Measurements from ENCODE around the gene GOLGA1. TPM values are rescaled to one million over a fixed set of nuclear protein-coding genes. Genes with fewer than 3 reads are reported as not detected.
A peak's percentile ranks its signal among the peaks of the same experiment; 100 is the strongest.

GOLGA1 gene
- total RNA-seq, 1 donor from 2014 or later: 10.2 TPM

DNA sequence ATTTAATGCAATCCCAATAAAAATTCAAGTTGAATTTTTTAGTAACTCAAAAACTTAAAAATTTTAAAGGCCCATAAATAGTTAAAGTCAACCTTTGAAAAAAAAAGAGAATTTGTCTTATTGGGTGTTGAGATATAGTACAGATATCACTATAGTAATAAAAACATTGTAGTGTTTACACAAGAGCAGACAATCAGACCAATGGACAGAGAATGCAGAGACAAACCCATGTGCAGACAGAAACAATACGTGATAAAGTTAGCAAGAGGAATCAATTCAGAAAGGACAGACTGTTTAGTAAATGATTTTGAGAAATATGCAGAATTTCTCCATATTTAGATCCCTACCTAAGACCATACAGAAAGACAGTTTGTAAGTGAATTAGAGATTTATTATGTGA is 33.9 kb downstream of the GOLGA1 start:
- H3K4me2 ChIP-seq (ENCODE audit: low read length): no peak overlapping the region
- no peaks in the 10 kb centered on the region for H3K9me3 Mint-ChIP-seq (ENCODE audit: unreplicated experiment)
- no peak overlapping the region for H3K9ac ChIP-seq (ENCODE audit: low read length)
- H3K27me3 ChIP-seq (ENCODE audit: insufficient read depth, low read length): no peaks in the 10 kb centered on the region
- FAIRE-seq: no peak
- H3K9me3 ChIP-seq (ENCODE audit: insufficient read depth, low read depth, low read length): no peaks in the 10 kb centered on the region
- H3K4me1 Mint-ChIP-seq (ENCODE audit: low read depth, unreplicated experiment): no peaks in the 10 kb centered on the region
- peaks cover 11% of the 10 kb centered on the region for H3K36me3 ChIP-seq (ENCODE audit: insufficient read depth, low read length)
- H4K20me1 ChIP-seq (ENCODE audit: insufficient read depth, low read length): no peaks in the 10 kb centered on the region
- peaks cover 28% of the 10 kb centered on the region for H3K36me3 Mint-ChIP-seq (ENCODE audit: low read depth, unreplicated experiment)
- no peak overlapping the region for H3K4me3 Mint-ChIP-seq (ENCODE audit: unreplicated experiment)
- no peak overlapping the region for H3K27ac ChIP-seq (ENCODE audit: low read depth, low read length)
- H3K27ac Mint-ChIP-seq (ENCODE audit: unreplicated experiment): no peak overlapping the region
- no peak for TF ChIP-seq EZH2 (IDR thresholded peaks at IDR 0.05; ENCODE audit: insufficient read depth, low read length)
- TF ChIP-seq, protein P1, sequence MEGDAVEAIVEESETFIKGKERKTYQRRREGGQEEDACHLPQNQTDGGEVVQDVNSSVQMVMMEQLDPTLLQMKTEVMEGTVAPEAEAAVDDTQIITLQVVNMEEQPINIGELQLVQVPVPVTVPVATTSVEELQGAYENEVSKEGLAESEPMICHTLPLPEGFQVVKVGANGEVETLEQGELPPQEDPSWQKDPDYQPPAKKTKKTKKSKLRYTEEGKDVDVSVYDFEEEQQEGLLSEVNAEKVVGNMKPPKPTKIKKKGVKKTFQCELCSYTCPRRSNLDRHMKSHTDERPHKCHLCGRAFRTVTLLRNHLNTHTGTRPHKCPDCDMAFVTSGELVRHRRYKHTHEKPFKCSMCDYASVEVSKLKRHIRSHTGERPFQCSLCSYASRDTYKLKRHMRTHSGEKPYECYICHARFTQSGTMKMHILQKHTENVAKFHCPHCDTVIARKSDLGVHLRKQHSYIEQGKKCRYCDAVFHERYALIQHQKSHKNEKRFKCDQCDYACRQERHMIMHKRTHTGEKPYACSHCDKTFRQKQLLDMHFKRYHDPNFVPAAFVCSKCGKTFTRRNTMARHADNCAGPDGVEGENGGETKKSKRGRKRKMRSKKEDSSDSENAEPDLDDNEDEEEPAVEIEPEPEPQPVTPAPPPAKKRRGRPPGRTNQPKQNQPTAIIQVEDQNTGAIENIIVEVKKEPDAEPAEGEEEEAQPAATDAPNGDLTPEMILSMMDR (IDR thresholded peaks at IDR 0.05; ENCODE audit: insufficient read depth, low read depth, low read length): no peak
- H3K79me2 ChIP-seq (ENCODE audit: insufficient read depth, low read length): no peaks in the 10 kb centered on the region
- DNase-seq (ENCODE audit: low read depth): no peak
- no peaks in the 10 kb centered on the region for H3K27me3 Mint-ChIP-seq (ENCODE audit: low read depth, unreplicated experiment)
- no peak overlapping the region for H3K4me3 ChIP-seq (ENCODE audit: insufficient read depth, low read depth, low read length)
- no peaks in the 10 kb centered on the region for H3K4me1 ChIP-seq (ENCODE audit: insufficient read depth, low read length)
- no peak overlapping the region for H2AFZ ChIP-seq (ENCODE audit: low read depth, low read length)

DNA sequence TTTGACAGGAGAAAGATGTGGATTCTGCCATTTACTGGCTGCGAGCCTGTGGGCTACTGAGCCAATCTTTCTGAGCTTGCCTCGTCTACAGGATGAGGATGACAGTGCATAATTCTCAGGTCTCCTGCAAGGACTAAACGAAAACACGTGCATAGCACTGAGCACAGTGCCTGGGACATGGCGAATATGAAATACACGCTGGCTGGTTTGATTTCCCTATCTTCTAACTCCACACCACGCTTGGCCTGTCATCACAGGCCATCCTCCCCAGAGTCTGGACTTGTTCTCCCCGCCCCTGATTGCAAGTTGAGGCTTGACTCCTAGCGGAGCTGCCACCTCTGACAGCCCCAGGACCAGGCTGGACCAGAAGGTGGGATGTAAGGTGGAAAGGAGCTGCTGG is 41.0 kb downstream of the GOLGA1 start:
- no peak overlapping the region for H3K4me3 ChIP-seq (ENCODE audit: insufficient read depth, low read depth, low read length)
- H3K4me2 ChIP-seq (ENCODE audit: low read length): no peak overlapping the region
- H3K27me3 ChIP-seq (ENCODE audit: insufficient read depth, low read length): no peaks in the 10 kb centered on the region
- Mint-ChIP-seq H3K36me3 (ENCODE audit: low read depth, unreplicated experiment) (peaks cover 16% of the 10 kb centered on the region), H3K4me3 (ENCODE audit: unreplicated experiment) (no peak overlapping the region), H3K4me1 (ENCODE audit: low read depth, unreplicated experiment) (peaks cover 10% of the 10 kb centered on the region), H3K27ac (ENCODE audit: unreplicated experiment) (no peak overlapping the region), H3K27me3 (ENCODE audit: low read depth, unreplicated experiment) (no peaks in the 10 kb centered on the region), H3K9me3 (ENCODE audit: unreplicated experiment) (no peaks in the 10 kb centered on the region)
- peaks cover 11% of the 10 kb centered on the region for H4K20me1 ChIP-seq (ENCODE audit: insufficient read depth, low read length)
- H3K27ac ChIP-seq (ENCODE audit: low read depth, low read length): no peak overlapping the region
- no peak overlapping the region for H2AFZ ChIP-seq (ENCODE audit: low read depth, low read length)
- H3K79me2 ChIP-seq (ENCODE audit: insufficient read depth, low read length): no peaks in the 10 kb centered on the region
- H3K9ac ChIP-seq (ENCODE audit: low read length): no peak overlapping the region
- FAIRE-seq: no peak
- no peaks in the 10 kb centered on the region for H3K9me3 ChIP-seq (ENCODE audit: insufficient read depth, low read depth, low read length)
- DNase-seq (ENCODE audit: low read depth): no peak
- no peak for TF ChIP-seq EZH2 (IDR thresholded peaks at IDR 0.05; ENCODE audit: insufficient read depth, low read length)
- TF ChIP-seq, protein P1 (IDR thresholded peaks at IDR 0.05; ENCODE audit: insufficient read depth, low read depth, low read length): no peak
- peaks cover 2% of the 10 kb centered on the region for H3K36me3 ChIP-seq (ENCODE audit: insufficient read depth, low read length)
- H3K4me1 ChIP-seq (ENCODE audit: insufficient read depth, low read length): no peaks in the 10 kb centered on the region

DNA sequence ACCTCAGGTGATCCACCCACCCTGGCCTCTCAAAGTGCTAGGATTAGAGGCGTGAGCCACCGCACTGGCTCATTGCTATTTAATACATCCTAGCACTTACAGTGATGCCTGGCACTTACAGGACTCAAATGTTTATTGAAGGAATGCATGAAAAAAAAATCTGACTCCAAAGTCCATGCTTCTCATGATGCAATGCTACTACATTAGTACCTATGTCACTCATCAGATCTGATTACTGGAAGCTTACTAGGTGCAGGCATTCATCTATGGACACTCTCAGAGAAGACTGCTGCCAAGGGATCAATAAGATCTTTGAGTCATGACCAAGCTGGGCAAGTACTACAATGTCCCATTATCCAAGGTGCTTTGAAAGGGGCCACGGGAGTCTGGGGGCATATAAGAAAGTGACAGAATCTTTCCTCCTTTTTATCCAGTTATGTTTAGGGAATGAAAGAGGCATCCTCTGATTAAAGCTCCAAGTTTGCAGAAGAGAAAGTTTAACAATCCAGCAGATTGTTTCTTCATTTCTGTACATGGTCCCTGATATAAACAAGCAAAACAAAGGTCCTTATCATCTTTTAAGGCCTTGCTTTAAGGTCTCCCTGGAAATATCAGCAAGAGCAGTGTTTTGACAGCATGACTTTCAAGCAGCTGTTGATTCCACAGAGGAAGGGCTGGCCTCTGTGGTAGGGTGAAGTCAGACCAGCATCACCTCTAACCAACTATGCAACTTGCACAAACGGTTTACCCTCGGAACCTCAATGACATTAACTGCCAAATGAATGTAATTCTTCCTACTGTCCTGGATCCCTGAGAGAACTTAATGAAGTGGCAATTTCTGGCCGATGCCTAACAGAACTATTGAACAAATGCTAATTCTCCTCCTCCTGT is 43.1 kb downstream of the GOLGA1 start:
- Histone ChIP-seq H3K4me3 (ENCODE audit: insufficient read depth, low read depth, low read length) (no peak overlapping the region), H3K27me3 (ENCODE audit: insufficient read depth, low read length) (no peaks in the 10 kb centered on the region), H3K9ac (ENCODE audit: low read length) (no peak overlapping the region), H3K4me1 (ENCODE audit: insufficient read depth, low read length) (no peaks in the 10 kb centered on the region), H2AFZ (ENCODE audit: low read depth, low read length) (no peak overlapping the region), H3K4me2 (ENCODE audit: low read length) (no peak overlapping the region), H3K27ac (ENCODE audit: low read depth, low read length) (no peak overlapping the region), H4K20me1 (ENCODE audit: insufficient read depth, low read length) (peaks cover 13% of the 10 kb centered on the region), H3K9me3 (ENCODE audit: insufficient read depth, low read depth, low read length) (no peaks in the 10 kb centered on the region), H3K36me3 (ENCODE audit: insufficient read depth, low read length) (peaks cover 2% of the 10 kb centered on the region), H3K79me2 (ENCODE audit: insufficient read depth, low read length) (no peaks in the 10 kb centered on the region)
- H3K27ac Mint-ChIP-seq (ENCODE audit: unreplicated experiment): peak overlapping the region; percentile 41
- peaks cover 10% of the 10 kb centered on the region for H3K4me1 Mint-ChIP-seq (ENCODE audit: low read depth, unreplicated experiment)
- no peak overlapping the region for H3K4me3 Mint-ChIP-seq (ENCODE audit: unreplicated experiment)
- H3K27me3 Mint-ChIP-seq (ENCODE audit: low read depth, unreplicated experiment): no peaks in the 10 kb centered on the region
- H3K9me3 Mint-ChIP-seq (ENCODE audit: unreplicated experiment): no peaks in the 10 kb centered on the region
- no peak for FAIRE-seq
- TF ChIP-seq EZH2 (IDR thresholded peaks at IDR 0.05; ENCODE audit: insufficient read depth, low read length): no peak
- TF ChIP-seq, protein P1 (IDR thresholded peaks at IDR 0.05; ENCODE audit: insufficient read depth, low read depth, low read length): no peak
- DNase-seq (ENCODE audit: low read depth): peak; percentile 12
- peaks cover 16% of the 10 kb centered on the region for H3K36me3 Mint-ChIP-seq (ENCODE audit: low read depth, unreplicated experiment)
